VCaP (cell line): ENCODE measurements around the gene PGLYRP3.

ENCODE experiments used
- H3K27ac ChIP-seq: fragments of 450-650 bp; 2 replicates; pipeline ENCODE4 v1.5.1; 2017
- CTCF ChIP-seq: fragments of 450-650 bp; conservative IDR thresholded peaks from 2 replicates; pipeline ENCODE4 v1.5.1; 2017; ENCODE audit warnings: mild to moderate bottlenecking, moderate library complexity

Gene PGLYRP3, protein sequence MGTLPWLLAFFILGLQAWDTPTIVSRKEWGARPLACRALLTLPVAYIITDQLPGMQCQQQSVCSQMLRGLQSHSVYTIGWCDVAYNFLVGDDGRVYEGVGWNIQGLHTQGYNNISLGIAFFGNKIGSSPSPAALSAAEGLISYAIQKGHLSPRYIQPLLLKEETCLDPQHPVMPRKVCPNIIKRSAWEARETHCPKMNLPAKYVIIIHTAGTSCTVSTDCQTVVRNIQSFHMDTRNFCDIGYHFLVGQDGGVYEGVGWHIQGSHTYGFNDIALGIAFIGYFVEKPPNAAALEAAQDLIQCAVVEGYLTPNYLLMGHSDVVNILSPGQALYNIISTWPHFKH

GRCh38 chr1:153312570-153313186 lies at the start of gene PGLYRP3:
TSS of gene PGLYRP3 (minus strand) at chr1:153312952. CDS start at chr1:153310665, 2,287 bp downstream.
- TF ChIP-seq CTCF = no peak

GRCh38 chr1:153362187-153362775 lies 49.5 kb upstream of the PGLYRP3 start:
- no peak overlapping the region for H3K27ac ChIP-seq

More at GRCh38 chr1:153312570-153313186, at the start of gene PGLYRP3:
- no peak within 1 kb of the TSS for H3K27ac ChIP-seq

DNA sequence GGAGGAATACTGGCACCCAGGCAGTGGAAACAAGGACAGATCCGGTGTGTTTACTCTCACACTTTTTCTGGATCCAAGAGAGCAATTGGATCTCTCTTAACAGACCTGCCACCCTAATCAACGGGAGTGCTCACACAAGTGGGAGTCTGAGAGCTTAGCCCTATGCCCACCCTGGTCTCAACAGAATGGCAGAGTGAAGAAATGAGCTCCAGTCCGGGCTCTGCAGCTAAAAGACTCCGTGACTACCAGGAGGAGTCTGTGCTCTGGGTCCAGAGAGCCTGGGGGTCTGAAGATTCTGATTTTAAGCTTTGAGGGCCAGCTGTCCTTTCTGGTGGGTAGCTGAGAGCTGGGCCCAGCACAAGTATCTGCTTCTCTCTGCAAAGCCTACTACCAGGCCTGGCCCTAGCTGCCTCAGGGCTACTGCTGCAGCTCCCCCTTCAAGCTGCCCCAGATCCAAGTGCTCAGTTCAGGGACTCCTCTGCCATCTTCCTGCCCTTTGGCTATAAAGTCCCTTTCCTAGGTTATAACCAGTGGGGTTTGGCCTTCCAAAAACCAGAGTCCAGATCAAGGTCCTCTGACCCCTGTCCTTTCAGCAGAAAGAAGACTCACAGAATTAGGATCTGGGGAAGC lies 48.8 kb upstream of the PGLYRP3 start:
- no peak overlapping the region for H3K27ac ChIP-seq
- TF ChIP-seq CTCF = no peak

More at GRCh38 chr1:153362187-153362775, 49.5 kb upstream of the PGLYRP3 start:
- no peak for TF ChIP-seq CTCF

- no peak overlapping the region for H3K27ac ChIP-seq
- TF ChIP-seq CTCF = no peak
Observed at GRCh38 chr1:153360592-153361479, 48.1 kb upstream of the PGLYRP3 start.

DNA sequence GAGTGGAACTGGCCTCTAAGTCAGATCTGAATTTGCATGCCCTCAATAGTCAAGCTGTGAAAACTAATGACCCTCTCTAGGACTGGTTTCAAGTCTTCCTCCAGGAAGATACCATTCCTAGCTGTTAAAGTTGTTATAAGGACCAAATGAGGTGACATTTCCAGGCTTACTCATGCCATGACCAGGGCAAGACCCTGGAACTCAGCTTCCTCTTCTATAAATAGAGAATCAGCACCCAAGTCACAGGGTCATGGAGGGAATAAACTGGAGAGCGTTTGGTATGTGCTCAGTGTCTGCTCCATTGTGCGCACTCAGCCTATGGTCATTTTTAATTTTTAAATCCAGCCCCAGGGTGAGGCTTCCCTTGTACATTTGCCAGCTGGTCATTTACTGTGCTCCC lies 47.4 kb upstream of the PGLYRP3 start:
- no peak for TF ChIP-seq CTCF
- no peak overlapping the region for H3K27ac ChIP-seq

- no peak for TF ChIP-seq CTCF
- H3K27ac ChIP-seq = no peak overlapping the region
Observed at GRCh38 chr1:153359241-153359640, 46.5 kb upstream of the PGLYRP3 start.
